NCI-H2107 treated with DMSO at 0.1 percent for 48 hours (cell line): ENCODE results near the gene APBA2.

Source experiments
- DNase-seq: peaks from one replicate; lab custom pipeline; 2025; ENCODE audit not compliant: unreplicated experiment; lab: John Stamatoyannopoulos, UW

Gene APBA2

GRCh38 chr15:28980709-28981350 lies 95.1 kb downstream of the APBA2 start:
- DNase-seq, result no peak

GRCh38 chr15:28981351-28981720 lies 95.6 kb downstream of the APBA2 start:
- DNase-seq, result no peak

- DNase-seq, result no peak
Observed at GRCh38 chr15:28981921-28982320, 96.1 kb downstream of the APBA2 start.

- no peak for DNase-seq
Observed at GRCh38 chr15:28982886-28983285, 97.1 kb downstream of the APBA2 start.

GRCh38 chr15:28983432-28984311 lies 97.9 kb downstream of the APBA2 start:
- DNase-seq, result no peak

- peak; percentile 8 for DNase-seq
Observed at GRCh38 chr15:28984421-28985315, 98.9 kb downstream of the APBA2 start.

- DNase-seq, result no peak
Observed at GRCh38 chr15:28985316-28985645, 99.5 kb downstream of the APBA2 start.

GRCh38 chr15:28985691-28986090 lies 99.9 kb downstream of the APBA2 start:
- DNase-seq, result no peak

GRCh38 chr15:28986108-28986507 lies 100.3 kb downstream of the APBA2 start:
- no peak for DNase-seq

- no peak for DNase-seq
Observed at GRCh38 chr15:28986726-28987125, 101.0 kb downstream of the APBA2 start.

GRCh38 chr15:28987337-28987736 lies 101.6 kb downstream of the APBA2 start:
- no peak for DNase-seq

GRCh38 chr15:28989239-28989830 lies 103.6 kb downstream of the APBA2 start:
- peak; percentile 74 for DNase-seq

GRCh38 chr15:28989896-28990295 lies 104.1 kb downstream of the APBA2 start:
- DNase-seq, result no peak

- DNase-seq, result no peak
Observed at GRCh38 chr15:28990390-28990789, 104.6 kb downstream of the APBA2 start.

GRCh38 chr15:28991236-28992171 lies 105.7 kb downstream of the APBA2 start:
- no peak for DNase-seq

- no peak for DNase-seq
Observed at GRCh38 chr15:28992336-28992864, 106.6 kb downstream of the APBA2 start.

- no peak for DNase-seq
Observed at GRCh38 chr15:28993051-28993719, 107.4 kb downstream of the APBA2 start.

GRCh38 chr15:28993720-28994053 lies 107.9 kb downstream of the APBA2 start:
- DNase-seq, result no peak

GRCh38 chr15:28994142-28994830 lies 108.5 kb downstream of the APBA2 start:
- no peak for DNase-seq
